Skeletal muscle tissue (tissue), 4 donors: Measurements from ENCODE around the gene CDCA7L. TPM values are rescaled to one million over a fixed set of nuclear protein-coding genes. Genes with fewer than 3 reads are reported as not detected.
"Not testable (repeated sequence)": the region's sequence is repeated elsewhere in the genome, so short reads cannot be mapped to it uniquely, and the experiment has no call there.

Source experiments
- H3K27ac ChIP-seq: one replicate; pipeline ENCODE4 v1.7.0; 2013; ENCODE audit warnings: mild to moderate bottlenecking, low read depth, low read length, inconsistent platforms
- H3K27me3 ChIP-seq, 3 donors: one replicate each; pipeline ENCODE4 v1.7.0; 2013; ENCODE audit warnings: low read length in 3 of 3; ENCODE audit not compliant: control insufficient read depth in 3 of 3, insufficient read depth in 3 of 3
- H3K36me3 ChIP-seq, 3 donors: one replicate each; pipeline ENCODE4 v1.7.0; 2013; ENCODE audit warnings: low read length in 3 of 3; ENCODE audit not compliant: control insufficient read depth in 3 of 3, insufficient read depth in 3 of 3
- H3K4me1 ChIP-seq, 3 donors: one replicate each; pipeline ENCODE4 v1.7.0; 2013; ENCODE audit warnings: low read length in 3 of 3, mild to moderate bottlenecking in 3 of 3; ENCODE audit not compliant: control insufficient read depth in 3 of 3, insufficient read depth in 3 of 3
- H3K4me3 ChIP-seq, 3 donors: one replicate each; pipeline ENCODE4 v1.7.0; 2013; ENCODE audit warnings: low read length in 3 of 3
- H3K9ac ChIP-seq, 3 donors: one replicate each; pipeline ENCODE4 v1.7.0; 2013; ENCODE audit warnings: low read length in 3 of 3, mild to moderate bottlenecking in 3 of 3, moderate library complexity in 2 of 3, low read depth in 1 of 3
- H3K9me3 ChIP-seq, 3 donors: one replicate each; pipeline ENCODE4 v1.7.0; 2013; ENCODE audit warnings: low read length in 3 of 3; ENCODE audit not compliant: control insufficient read depth in 3 of 3
- total RNA-seq: library from RNA; depleted of rRNA; stranded (reverse); fragments of >200 nt; gene quantifications from one replicate; pipeline ENCODE4 v1.2.3, GENCODE V29; 2014
- donor health status: Osteomylitis.

The CDCA7L gene
- total RNA-seq, 1 donor from 2014 or later: 19.8 TPM

DNA sequence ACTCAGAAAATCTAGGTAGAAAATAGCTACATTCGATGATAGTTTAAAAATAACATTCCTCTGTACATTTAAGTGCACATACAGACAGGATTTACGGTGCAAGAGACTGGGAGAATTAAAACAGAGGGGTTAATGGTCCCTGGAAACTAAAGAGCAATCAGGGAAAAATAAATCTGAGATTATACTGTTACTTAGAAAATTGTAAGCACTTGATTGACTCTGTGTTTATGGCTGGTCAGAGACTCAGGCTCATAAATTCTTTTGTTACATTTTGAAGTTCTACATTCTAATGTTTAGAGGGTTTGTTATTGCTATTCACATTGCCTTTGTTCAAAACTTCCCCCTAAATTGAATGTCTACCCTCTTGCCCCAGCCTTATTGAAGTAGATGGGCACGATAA is 54.4 kb downstream of the CDCA7L start:
- Histone ChIP-seq H3K27me3 (no peaks in the 10 kb centered on the region), H3K27ac (no peak overlapping the region), H3K36me3 (no peaks in the 10 kb centered on the region), H3K9ac (no peak overlapping the region), H3K4me1 (no peaks in the 10 kb centered on the region), H3K4me3 (no peak overlapping the region), H3K9me3 (no peaks in the 10 kb centered on the region)

DNA sequence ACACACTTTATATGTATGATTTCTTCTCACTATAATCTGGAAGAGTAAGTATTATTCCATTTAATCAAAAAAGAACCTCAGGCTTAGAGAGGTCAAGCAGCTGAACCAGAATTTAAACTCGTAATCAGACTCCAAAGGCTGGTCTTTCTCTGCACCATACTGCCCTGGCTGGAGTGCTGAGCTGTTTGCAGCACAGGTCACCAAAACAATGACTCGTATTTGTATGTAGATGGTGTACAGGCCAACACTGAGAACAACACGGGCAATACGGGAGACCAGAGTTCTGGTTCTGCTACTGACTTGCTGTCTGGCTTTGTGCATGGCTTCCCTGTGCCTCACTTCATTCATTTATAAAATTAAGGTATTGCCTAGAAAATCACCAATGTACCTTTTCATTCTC is 57.9 kb downstream of the CDCA7L start:
- H3K27me3 ChIP-seq: no peaks in the 10 kb centered on the region
- H3K9me3 ChIP-seq: no peaks in the 10 kb centered on the region
- H3K27ac ChIP-seq: no peak overlapping the region
- no peaks in the 10 kb centered on the region for H3K36me3 ChIP-seq
- no peaks in the 10 kb centered on the region for H3K4me1 ChIP-seq
- no peak overlapping the region for H3K4me3 ChIP-seq
- H3K9ac ChIP-seq: no peak overlapping the region

DNA sequence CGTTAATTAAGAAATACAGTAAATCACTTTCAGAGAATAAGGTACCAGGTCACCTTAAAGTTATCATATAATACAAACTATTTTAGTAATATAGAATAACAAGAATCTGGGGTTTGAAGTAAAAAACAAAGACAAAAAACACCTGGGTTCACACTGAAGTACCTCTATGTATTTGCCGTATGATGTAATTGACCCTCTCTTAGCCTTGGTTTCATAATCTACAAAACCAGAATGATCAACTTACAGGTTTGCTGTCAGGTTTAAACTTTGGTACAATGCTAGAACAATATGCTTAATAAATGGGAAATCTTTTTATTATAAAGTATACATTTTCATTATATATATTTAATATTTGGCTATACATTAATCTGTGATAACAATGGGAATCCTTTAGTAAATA is 58.3 kb downstream of the CDCA7L start:
- H3K27ac ChIP-seq: no peak overlapping the region
- H3K9ac ChIP-seq: no peak overlapping the region
- no peaks in the 10 kb centered on the region for H3K4me1 ChIP-seq
- H3K4me3 ChIP-seq: no peak overlapping the region
- H3K36me3 ChIP-seq: no peaks in the 10 kb centered on the region
- H3K9me3 ChIP-seq: no peaks in the 10 kb centered on the region
- H3K27me3 ChIP-seq: no peaks in the 10 kb centered on the region

DNA sequence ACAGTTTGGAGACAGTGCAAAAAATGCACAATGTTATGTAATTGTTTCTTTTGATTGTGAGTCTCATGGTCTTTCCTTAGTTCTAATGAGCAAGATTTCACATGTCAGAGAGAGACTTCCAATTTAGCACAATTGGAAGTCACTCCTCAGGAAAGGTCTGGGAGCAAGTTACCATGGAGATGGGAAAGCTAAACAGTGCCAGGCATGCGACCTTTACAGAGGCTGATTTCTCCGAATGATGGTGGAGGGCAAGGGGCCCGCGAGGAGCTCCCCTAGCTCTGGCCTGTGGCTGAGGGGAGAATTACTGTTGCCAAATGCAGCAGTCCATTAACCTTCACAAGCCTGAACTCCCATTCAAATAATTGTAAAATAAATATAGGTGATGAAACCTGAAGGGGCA is 59.3 kb downstream of the CDCA7L start:
- no peak overlapping the region for H3K4me3 ChIP-seq
- no peaks in the 10 kb centered on the region for H3K27me3 ChIP-seq
- no peaks in the 10 kb centered on the region for H3K9me3 ChIP-seq
- no peaks in the 10 kb centered on the region for H3K36me3 ChIP-seq
- H3K4me1 ChIP-seq: no peaks in the 10 kb centered on the region
- H3K9ac ChIP-seq: no peak overlapping the region
- H3K27ac ChIP-seq: no peak overlapping the region

DNA sequence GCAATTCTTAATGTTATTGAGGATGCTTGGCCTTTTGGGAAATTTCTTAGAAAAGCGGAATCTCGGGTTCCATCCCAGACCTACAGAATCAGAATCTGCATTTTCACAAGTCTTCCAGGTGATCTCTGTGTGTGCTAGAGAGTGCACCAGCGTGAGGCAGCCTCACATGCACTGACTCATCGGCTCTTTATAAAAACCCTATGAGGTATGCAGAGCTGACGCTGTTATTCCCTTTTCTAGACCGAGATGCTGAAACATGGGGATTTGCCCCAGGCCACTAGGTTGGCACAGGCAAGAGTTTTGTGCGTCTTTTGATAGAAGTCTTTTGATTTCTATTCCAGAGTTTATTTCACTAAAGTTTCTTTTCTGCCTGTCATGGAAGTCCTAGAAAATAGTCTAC is 61.2 kb downstream of the CDCA7L start:
- Histone ChIP-seq H3K4me3 (no peak overlapping the region), H3K9ac (no peak overlapping the region), H3K36me3 (no peaks in the 10 kb centered on the region), H3K9me3 (no peaks in the 10 kb centered on the region), H3K27me3 (no peaks in the 10 kb centered on the region), H3K4me1 (no peaks in the 10 kb centered on the region), H3K27ac (no peak overlapping the region)

DNA sequence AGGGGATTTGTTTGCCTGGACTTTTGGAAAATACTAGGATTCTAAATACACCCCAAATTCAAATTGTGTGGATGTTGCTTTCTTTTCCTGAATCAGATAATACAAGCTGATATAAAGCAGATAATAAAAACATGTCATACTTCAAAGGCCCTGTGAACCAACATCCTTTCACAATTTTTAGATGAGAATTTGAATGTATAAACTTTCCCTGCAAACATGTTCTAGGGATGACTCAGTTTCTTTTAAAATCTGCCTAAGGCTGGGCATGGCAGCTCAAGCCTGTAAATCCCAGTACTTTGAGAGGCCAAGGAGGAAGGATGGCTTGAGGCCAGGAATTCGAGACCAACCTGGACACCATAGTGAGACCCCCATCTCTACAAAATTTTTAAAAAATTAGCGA is 62.2 kb downstream of the CDCA7L start:
- H3K27me3 ChIP-seq, H3K4me1 ChIP-seq: not testable (repeated sequence)

DNA sequence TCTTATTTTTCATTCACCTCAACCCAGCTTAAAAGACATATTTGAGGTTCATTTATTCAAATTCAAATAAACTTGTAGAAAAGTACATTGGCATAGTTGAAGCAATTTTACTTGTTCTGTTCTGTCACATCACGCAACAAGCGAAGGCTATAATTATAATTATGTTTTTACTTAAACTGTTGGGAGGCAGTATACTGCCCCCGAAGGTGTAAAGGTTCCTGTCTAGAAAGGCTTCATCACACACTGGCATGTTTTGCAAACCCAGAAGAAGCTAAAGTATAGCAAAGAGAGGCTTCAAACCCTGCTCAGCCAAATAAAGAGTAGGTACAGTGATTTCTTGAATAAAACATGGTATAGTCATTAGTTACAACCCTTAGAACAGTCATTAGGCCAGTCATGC is 62.6 kb downstream of the CDCA7L start:
- H3K27me3 ChIP-seq: no peaks in the 10 kb centered on the region

More for the DNA sequence above, 62.2 kb downstream of the CDCA7L start:
- H3K36me3 ChIP-seq, H3K27ac ChIP-seq, H3K4me3 ChIP-seq, H3K9ac ChIP-seq, H3K9me3 ChIP-seq: not testable (repeated sequence)

DNA sequence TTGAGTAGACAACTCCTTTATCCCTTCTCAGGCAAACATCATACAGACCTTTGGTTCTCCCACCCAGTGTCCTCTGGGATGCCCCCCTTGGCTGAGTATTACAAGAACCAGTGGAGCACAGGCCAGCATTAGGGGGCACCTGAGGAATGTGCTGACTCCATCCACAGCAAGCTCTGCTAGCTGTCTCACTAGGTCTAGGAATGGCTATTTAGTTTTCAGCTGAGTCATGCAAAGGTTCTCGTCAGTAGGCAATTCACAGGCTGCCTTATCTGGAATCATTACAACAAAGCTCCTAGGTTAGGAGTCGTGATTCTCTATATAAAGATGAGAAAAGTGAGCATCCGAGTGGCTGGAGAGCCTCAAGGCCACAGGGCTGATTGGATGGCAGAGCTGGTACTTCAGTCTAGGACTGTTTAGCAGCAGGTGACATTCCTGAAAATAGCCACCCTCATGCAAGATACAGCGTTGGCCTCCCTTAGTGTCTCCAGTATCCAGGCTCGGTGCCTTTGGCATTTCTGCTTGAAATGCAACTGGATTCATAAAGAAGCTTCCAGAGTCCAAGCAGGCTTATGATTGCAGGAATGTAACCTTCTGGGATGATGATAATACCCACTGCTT is 75.8 kb downstream of the CDCA7L start:
- Histone ChIP-seq H3K4me1 (no peaks in the 10 kb centered on the region), H3K4me3 (no peak overlapping the region), H3K9ac (no peak overlapping the region), H3K27me3 (no peaks in the 10 kb centered on the region), H3K36me3 (no peaks in the 10 kb centered on the region), H3K27ac (no peak overlapping the region), H3K9me3 (no peaks in the 10 kb centered on the region)

More for the DNA sequence above, 62.6 kb downstream of the CDCA7L start:
- H3K9me3 ChIP-seq: no peaks in the 10 kb centered on the region
- no peak overlapping the region for H3K9ac ChIP-seq
- H3K36me3 ChIP-seq: no peaks in the 10 kb centered on the region
- no peak overlapping the region for H3K4me3 ChIP-seq
- H3K27ac ChIP-seq: no peak overlapping the region
- H3K4me1 ChIP-seq: no peaks in the 10 kb centered on the region

DNA sequence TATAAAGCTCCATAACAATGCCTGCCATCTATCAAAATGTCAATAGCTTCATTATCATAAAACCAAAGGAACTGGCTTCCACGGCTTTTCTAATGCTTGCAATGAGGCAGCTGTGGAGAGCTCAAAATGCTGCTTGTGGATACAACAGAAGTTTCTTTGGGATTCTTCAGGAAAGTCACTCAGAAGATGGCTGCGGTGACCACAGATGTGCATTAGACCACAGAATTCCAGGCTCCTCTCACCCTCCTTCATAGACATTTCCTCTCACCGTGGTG is 77.2 kb downstream of the CDCA7L start:
- no peak overlapping the region for H3K9ac ChIP-seq
- no peak overlapping the region for H3K4me3 ChIP-seq
- no peaks in the 10 kb centered on the region for H3K4me1 ChIP-seq
- H3K9me3 ChIP-seq: no peaks in the 10 kb centered on the region
- H3K36me3 ChIP-seq: no peaks in the 10 kb centered on the region
- H3K27me3 ChIP-seq: no peaks in the 10 kb centered on the region
- H3K27ac ChIP-seq: no peak overlapping the region

DNA sequence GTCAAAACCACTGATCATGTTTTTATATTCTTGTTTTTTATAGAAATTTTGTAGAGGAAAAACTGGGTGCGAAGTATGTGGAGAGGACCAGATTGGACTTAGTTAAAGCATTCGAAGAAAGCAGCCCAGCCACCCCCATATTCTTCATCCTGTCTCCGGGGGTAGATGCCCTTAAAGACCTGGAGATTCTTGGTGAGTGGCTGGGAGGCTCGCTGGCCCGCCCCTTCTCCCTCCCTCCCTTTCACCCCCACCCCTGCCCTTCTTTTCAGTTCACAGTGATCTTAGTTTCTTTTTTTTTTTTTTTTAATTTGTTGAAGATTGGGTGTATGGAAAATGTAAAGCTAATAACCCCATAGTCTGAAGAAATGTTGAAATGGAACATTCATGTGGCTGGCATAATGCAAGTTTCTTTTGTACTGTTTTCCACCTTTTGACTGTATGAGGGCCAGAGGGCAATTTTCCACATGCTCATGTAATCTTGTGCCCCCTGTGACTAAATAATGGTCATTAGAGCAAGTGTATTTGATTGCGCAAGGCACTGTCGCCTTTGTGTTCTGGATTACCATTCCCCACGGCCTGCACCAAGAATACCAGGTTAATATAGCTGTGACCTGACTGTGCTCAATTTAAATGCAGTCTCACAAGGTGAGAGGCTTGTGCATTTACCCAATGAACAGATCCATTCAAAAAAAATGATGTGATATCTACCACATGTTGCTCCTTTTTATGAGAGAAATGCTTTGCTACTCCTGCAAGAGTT is 77.7 kb downstream of the CDCA7L start:
- Histone ChIP-seq H3K4me3 (no peak overlapping the region), H3K9ac (no peak overlapping the region), H3K27ac (no peak overlapping the region), H3K4me1 (no peaks in the 10 kb centered on the region), H3K9me3 (no peaks in the 10 kb centered on the region), H3K27me3 (no peaks in the 10 kb centered on the region), H3K36me3 (no peaks in the 10 kb centered on the region)
